Measurements from ENCODE around the gene PTPRB.

PTPRB gene

GRCh38 chr12:70626180-70626579 is 11.0 kb downstream of the PTPRB start:
- H3K9ac ChIP-seq, result no peak overlapping the region
- no peak overlapping the region for H2AFZ ChIP-seq (ENCODE audit: low read depth)
- H3K4me2 ChIP-seq, result no peak overlapping the region
- no peaks in the 10 kb centered on the region for H3K79me2 ChIP-seq (ENCODE audit: insufficient read depth, low read depth)
- no peak for TF ChIP-seq CTCF (conservative IDR thresholded peaks at IDR 0.05; ENCODE audit: low read depth, low read length)
- no peak overlapping the region for H3K27ac ChIP-seq
- no peaks in the 10 kb centered on the region for H3K27me3 ChIP-seq (ENCODE audit: insufficient read depth, low read depth)
- H3K4me1 ChIP-seq (ENCODE audit: low read depth, poor library complexity, severe bottlenecking), result no peaks in the 10 kb centered on the region
- H3K4me3 ChIP-seq (IDR thresholded peaks at IDR 0.05; ENCODE audit: insufficient read depth, low read depth, low read length), result no peak overlapping the region
- H3K36me3 ChIP-seq (ENCODE audit: insufficient read depth), result no peaks in the 10 kb centered on the region
- H4K20me1 ChIP-seq (ENCODE audit: insufficient read depth), result no peaks in the 10 kb centered on the region

- no peak overlapping the region for H3K27ac ChIP-seq
These were observed 17.6 kb downstream of the PTPRB start for GRCh38 chr12:70619471-70620152.

GRCh38 chr12:70618371-70618770 is 18.9 kb downstream of the PTPRB start:
- Histone ChIP-seq H3K79me2 (ENCODE audit: insufficient read depth, low read depth) (no peaks in the 10 kb centered on the region), H3K4me3 (IDR thresholded peaks at IDR 0.05; ENCODE audit: insufficient read depth, low read depth, low read length) (no peak overlapping the region), H4K20me1 (ENCODE audit: insufficient read depth) (no peaks in the 10 kb centered on the region), H3K4me1 (ENCODE audit: low read depth, poor library complexity, severe bottlenecking) (no peaks in the 10 kb centered on the region), H3K9ac (no peak overlapping the region), H3K27ac (no peak overlapping the region), H2AFZ (ENCODE audit: low read depth) (no peak overlapping the region), H3K27me3 (ENCODE audit: insufficient read depth, low read depth) (no peaks in the 10 kb centered on the region), H3K36me3 (ENCODE audit: insufficient read depth) (no peaks in the 10 kb centered on the region), H3K4me2 (no peak overlapping the region)
- no peak for TF ChIP-seq CTCF (conservative IDR thresholded peaks at IDR 0.05; ENCODE audit: low read depth, low read length)

More at GRCh38 chr12:70619471-70620152, 17.6 kb downstream of the PTPRB start:
- TF ChIP-seq CTCF (conservative IDR thresholded peaks at IDR 0.05; ENCODE audit: low read depth, low read length), result no peak
- Histone ChIP-seq H3K4me2 (no peak overlapping the region), H3K4me1 (ENCODE audit: low read depth, poor library complexity, severe bottlenecking) (no peaks in the 10 kb centered on the region), H3K36me3 (ENCODE audit: insufficient read depth) (no peaks in the 10 kb centered on the region), H2AFZ (ENCODE audit: low read depth) (no peak overlapping the region), H3K27me3 (ENCODE audit: insufficient read depth, low read depth) (no peaks in the 10 kb centered on the region), H4K20me1 (ENCODE audit: insufficient read depth) (no peaks in the 10 kb centered on the region), H3K4me3 (IDR thresholded peaks at IDR 0.05; ENCODE audit: insufficient read depth, low read depth, low read length) (no peak overlapping the region), H3K9ac (no peak overlapping the region), H3K79me2 (ENCODE audit: insufficient read depth, low read depth) (no peaks in the 10 kb centered on the region)

GRCh38 chr12:70617450-70617849 is 19.8 kb downstream of the PTPRB start:
- no peak overlapping the region for H2AFZ ChIP-seq (ENCODE audit: low read depth)
- no peaks in the 10 kb centered on the region for H3K27me3 ChIP-seq (ENCODE audit: insufficient read depth, low read depth)
- no peak overlapping the region for H3K9ac ChIP-seq
- H3K79me2 ChIP-seq (ENCODE audit: insufficient read depth, low read depth), result no peaks in the 10 kb centered on the region
- no peak overlapping the region for H3K4me2 ChIP-seq
- H3K4me3 ChIP-seq (IDR thresholded peaks at IDR 0.05; ENCODE audit: insufficient read depth, low read depth, low read length), result no peak overlapping the region
- no peak for TF ChIP-seq CTCF (conservative IDR thresholded peaks at IDR 0.05; ENCODE audit: low read depth, low read length)
- no peaks in the 10 kb centered on the region for H4K20me1 ChIP-seq (ENCODE audit: insufficient read depth)
- H3K27ac ChIP-seq, result no peak overlapping the region
- H3K4me1 ChIP-seq (ENCODE audit: low read depth, poor library complexity, severe bottlenecking), result no peaks in the 10 kb centered on the region
- H3K36me3 ChIP-seq (ENCODE audit: insufficient read depth), result no peaks in the 10 kb centered on the region

Measured in KMS-11 (cell line).